Fibroblast of the aortic adventitia (primary cell): Measurements from ENCODE around the gene SLC9B1. TPM values are rescaled to one million over a fixed set of nuclear protein-coding genes. Genes with fewer than 3 reads are reported as not detected.

Source experiments
- DNase-seq: peaks from one replicate; pipeline ENCODE4 v3.0.0-alpha.2; 2010; ENCODE audit warnings: low read depth
- H3K4me3 ChIP-seq: 2 replicates; pipeline ENCODE4 v1.5.1; 2011; ENCODE audit warnings: low read depth, mild to moderate bottlenecking, control low read depth, low read length, moderate library complexity
- CTCF ChIP-seq: IDR thresholded peaks from 2 replicates; pipeline ENCODE4 v1.5.1; 2011; ENCODE audit warnings: mild to moderate bottlenecking, low read length, control low read depth, inconsistent platforms; ENCODE audit not compliant: insufficient read depth
- total RNA-seq: library from RNA; depleted of rRNA; stranded (reverse); fragments of >200 nt; gene quantifications from 2 replicates; pipeline ENCODE4 v1.2.3, GENCODE V29; 2012; ENCODE audit warnings: low replicate concordance

SLC9B1 gene
- total RNA-seq, 1 donor = 1.2 TPM

GRCh38 chr4:103029300-103029699 is 9.8 kb upstream of the SLC9B1 start:
- DNase-seq = no peak
- TF ChIP-seq CTCF = no peak
- H3K4me3 ChIP-seq = no peak overlapping the region

DNA sequence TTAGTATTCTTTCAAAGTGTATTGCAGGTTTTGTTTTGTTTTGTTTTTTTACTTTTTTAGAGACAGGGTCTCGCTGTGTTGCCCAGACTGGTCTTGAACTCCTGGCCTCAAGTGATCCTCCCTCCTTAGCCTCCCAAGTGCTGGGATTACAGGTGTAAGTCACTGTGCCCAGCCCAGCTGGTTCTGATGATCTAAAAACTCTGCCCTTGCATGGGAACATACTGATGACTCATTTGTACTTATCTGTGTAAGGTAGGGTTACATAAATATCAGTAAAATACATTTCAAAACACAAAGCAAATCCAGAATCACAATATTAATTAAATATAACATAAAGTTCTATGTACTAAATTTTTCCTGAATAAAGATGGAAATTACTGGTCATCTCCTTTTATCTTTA is 7.4 kb upstream of the SLC9B1 start:
- no peak overlapping the region for H3K4me3 ChIP-seq
- no peak for DNase-seq
- TF ChIP-seq CTCF = no peak

DNA sequence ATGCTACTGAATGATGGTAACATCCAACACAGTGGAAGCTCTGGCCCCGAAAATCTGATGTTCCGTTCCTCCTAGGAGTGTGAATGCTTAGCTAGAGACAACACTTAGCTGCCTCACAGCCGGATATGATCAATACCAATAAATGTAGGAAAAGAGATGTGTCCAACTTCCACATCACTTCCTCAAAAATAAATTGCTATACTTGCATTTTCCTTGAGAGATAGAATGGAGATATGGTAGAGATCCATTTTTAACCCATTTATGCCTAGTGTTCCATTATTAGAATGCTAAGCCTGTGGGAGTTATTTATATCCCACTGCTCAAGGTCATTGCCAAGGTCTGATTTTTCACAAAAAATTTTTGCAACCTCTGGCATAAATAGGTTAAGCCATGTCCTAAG is 5.5 kb upstream of the SLC9B1 start:
- DNase-seq = no peak
- TF ChIP-seq CTCF = no peak
- H3K4me3 ChIP-seq = no peak overlapping the region

DNA sequence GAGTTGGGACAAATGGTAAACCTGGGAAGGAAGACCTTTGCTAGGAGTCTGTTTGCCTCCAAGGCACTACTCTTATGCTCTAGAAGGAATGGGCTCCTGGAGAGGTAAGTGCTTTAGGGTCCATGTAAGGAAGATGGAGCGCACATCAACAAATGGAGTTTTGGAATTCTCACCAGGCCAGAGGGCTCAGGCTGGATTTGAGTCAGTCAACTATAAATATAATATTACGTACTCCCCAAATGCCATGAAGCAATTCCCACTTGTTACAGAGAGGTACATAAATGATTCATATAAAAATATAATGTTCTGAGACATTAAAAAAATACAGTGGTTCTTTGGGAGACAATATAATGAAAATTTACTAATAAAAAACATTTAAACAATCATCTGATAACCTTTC is 1.6 kb upstream of the SLC9B1 start:
- H3K4me3 ChIP-seq = no peak overlapping the region
- no peak for DNase-seq
- TF ChIP-seq CTCF = no peak

DNA sequence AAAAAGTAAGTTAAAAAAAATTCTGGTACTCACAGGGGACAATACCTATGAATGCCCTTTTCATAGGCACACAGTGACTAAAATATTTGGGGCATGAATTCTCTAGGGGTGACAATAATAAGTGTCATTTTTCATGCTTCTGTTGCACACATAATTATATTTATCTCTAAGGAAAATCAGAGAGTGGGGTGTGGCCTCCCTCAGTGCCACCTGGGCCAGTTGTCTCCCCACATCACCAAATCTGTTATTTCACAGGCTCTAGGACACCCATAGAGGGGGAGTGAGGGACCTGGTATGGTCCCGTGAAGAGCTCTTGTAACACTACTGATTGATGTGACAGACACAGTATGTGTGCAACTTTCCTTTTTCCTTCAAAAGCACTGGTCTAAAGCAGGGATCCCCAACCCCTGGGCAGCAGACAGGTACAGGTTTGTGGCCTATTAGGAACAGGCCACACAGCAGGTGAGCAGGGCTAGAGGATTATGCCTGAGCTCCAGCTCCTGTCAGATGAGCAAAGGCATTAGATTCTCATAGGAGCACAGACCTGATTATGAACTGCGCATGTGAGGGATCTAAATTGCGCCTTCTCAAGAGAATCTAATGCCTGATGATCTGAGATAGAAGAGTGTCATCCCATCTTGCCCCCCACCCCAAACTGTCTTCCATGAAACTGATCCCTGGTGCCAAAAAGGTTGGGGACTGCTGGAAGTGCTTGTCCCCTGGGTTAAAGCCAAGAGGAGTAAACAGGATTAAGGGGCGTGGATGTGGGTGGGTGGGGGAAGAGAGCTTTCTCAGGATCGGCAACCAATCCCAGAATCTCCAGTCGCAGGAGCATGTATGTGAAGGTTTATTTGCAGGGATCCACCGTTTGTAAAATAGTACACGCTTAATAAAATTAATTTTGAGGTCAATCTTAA is 856 bp downstream of the SLC9B1 start:
- TF ChIP-seq CTCF = no peak
- H3K4me3 ChIP-seq = peak overlapping the region; percentile 65
- DNase-seq = no peak

DNA sequence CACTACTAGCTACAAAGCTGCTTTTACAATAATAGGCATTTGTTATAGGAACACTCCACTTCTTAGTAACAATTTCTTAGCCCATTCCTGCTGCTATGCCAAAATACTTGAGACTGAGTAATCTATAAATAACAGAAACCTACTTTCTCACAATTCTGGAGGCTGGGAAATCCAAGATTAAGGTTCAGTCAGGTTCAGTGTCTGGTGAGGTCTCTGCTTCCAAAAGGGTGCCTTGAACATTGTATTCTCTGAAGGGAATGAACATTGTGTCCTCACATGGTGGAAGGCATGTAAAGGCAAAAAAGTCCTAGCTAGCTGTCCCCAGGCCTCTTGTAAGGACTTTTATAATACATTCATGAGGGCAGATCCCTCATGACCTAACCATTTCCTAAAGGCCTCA is 7.0 kb downstream of the SLC9B1 start:
- TF ChIP-seq CTCF = no peak
- H3K4me3 ChIP-seq = no peak overlapping the region
- peak; percentile 30 for DNase-seq

DNA sequence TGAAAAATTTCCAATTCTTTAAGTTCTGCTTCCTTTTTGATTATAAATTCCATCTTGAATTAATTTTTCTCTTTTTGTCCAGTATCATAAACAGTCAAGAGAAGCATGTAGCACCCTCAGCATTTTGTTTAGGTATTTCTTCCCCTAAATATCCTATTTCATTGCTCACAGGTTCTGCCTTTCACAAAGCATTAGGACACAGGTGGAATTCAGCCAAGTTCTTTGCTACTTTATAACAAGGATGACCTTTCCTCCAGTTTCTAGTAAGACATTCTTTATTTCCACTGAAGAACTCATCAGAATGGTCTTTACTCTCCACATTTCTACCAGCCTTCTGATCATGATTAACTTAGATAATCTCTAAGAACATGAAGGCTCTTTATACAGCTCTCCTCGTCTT is 7.4 kb downstream of the SLC9B1 start:
- H3K4me3 ChIP-seq = no peak overlapping the region
- no peak for TF ChIP-seq CTCF
- DNase-seq = peak; percentile 81
